ENCODE measurements around the gene TMPRSS6.

TMPRSS6 gene

DNA sequence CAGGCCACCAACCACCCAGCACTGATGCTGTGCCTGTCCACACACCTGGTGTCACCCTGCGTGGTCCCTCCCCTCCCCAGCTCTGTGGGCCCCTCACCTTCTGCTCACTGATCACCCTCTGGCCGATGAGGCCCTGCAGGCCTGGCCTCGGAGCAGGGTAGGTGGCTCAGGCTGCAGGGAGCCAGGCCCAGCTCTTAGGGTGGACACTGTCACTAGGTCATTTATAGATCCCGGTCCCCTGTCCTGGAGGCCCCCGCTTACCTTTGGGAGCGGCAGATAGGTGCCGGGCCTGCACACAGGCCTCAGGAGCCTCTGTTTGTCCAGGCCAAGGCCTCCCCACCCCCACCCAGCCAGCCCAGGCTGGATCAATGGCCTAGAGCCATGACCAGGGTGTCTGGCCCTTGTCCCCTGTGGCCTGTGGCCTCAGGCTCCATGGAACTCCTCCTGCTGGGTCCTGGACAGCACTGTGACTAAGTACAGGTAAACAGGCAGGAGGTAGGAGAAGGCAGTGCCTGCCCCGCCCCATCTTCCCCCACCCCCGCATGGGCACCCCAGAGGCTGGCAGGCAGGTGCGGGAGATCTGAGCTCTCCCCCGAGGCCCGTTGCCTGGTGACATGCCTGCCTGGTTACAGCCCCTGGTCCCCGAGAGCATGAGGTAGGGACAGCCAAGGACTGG is at the start of gene TMPRSS6:
Gene TMPRSS6, minus strand, starts transcription at position 472 of the 676 bp plus-strand sequence. CDS start 6,296 bp downstream, outside the sequence.
- DNase-seq (ENCODE audit: low spot score), result peak; percentile 46

GRCh38 chr22:37158963-37159290 is 49.4 kb upstream of the TMPRSS6 start:
- DNase-seq (ENCODE audit: low spot score), result no peak

DNA sequence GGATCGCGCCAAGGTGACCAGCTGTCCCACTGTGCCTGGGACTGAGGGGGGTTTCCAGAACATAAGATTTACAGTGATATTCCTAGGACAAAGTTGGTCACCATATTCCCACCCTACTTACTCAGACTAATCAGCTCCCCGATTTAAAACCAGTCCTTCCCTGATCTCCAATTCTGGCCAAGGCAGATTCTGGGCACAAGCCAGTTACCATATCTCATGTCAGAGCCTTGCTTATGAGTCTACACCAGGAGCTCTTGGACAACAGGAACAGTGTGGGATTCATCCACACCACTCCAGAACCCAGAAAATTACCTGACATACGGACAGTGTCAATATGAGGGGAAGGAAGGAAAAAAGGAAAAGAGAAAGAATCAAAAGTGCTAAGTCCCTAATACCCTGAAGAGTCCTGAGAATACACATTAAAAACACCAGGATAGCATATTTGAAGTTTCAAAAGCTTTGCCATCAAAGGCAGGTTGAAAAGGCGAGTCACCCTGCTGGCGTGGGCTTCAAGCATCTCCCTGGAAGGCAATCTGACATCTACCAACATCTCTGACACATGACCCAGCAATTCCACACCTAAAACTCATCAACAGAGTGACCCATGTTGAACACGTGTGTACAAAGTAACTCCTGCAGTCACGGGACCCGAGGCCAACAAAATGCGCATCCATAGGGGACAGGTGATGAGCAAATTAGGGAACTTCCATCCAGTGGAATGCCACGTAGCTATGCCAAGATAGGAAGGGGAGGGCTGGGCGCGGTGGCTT is 48.2 kb upstream of the TMPRSS6 start:
- no peak for DNase-seq (ENCODE audit: low spot score)

DNA sequence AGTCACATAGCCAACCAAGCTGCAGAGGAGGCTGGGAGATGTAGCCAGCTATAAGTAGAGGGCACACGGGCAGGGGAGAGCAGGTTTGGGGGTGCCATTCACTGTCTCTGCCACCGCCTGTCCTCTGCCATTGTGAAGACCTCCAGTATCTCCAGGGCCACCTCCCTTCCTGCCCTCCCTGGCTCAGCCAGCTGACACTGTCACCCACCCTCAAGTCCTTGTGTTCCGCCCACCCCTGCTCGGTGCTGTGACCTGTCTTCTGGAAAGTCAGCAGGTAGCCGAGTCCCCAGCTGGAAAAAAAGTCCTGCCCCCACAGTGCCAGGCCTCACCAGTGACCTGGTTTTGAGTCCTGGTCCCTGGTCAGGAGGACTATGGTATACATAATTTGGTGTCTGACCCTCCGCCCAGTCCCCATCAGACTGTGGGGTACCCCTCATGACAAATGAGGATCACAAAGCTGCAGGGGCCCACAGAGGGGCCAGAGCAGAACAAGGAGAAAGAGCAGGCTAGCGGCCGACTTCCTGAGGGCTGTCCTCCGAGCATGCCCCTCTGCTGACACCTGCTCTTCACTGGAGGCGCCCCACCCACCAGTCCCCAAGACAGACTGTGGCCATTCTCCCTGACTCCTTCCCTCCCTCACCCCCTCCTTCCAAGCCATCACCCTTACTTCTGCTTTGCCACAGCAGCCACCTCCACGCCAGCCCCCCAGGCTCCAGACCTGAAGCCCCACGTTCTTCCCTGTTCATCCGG is 47.3 kb upstream of the TMPRSS6 start:
- DNase-seq (ENCODE audit: low spot score), result no peak

DNA sequence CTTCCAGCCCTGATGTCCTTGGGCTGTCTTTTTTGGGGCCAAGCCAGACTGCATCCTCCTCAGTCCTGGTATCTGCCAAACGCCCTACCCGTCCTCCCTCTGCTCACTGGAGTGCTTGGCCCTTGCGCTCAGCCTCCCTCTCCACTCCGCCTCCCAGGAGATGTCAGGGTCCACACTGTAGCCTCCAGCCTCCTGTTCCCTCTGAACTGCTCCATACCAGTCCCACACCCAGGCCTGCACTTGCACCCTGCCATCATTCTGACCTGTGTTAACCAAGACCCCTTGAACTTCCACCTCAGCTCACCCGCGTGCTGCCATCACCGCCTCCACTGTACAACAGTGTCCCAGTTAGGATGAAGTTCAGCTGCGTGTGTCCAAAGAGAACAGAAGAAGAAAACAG is 46.5 kb upstream of the TMPRSS6 start:
- DNase-seq (ENCODE audit: low spot score), result no peak

DNA sequence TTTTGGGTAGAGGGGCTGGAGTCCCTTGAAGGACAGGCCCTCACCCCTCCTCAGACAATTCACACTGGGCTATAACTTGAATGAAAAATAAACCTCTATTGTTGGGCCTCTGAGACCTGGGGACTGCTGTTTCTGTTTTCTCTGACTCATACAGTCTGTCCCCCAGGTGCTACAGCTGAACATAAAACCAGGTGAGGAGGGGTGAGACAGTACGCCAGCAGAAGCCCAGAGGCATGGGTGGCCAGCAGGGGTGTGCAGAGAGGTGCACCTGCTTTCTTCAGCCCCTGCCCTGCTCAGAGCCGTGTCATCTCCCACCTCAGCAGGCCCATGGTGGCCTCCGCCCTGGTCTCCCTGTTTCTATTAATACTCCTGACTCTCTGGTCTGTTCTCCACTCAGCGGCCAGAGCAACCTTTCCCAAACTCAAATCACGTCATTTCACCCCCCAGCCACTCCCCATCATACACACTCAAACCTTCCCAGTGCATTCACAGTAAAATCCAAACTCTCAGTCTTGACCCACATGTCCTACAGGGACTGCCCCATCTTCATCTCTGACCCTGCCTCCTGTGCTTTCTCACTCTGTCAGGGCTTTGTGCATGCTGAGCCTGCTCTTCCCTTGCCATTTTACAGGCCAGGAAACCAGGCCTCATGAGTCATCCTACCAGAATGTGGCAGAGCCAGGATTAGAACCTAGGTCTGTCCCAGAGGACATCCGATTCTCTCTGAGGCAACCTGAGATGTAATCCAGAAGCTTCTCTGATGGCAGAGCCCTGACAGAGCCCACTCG is 45.6 kb upstream of the TMPRSS6 start:
- no peak for DNase-seq (ENCODE audit: low spot score)

DNA sequence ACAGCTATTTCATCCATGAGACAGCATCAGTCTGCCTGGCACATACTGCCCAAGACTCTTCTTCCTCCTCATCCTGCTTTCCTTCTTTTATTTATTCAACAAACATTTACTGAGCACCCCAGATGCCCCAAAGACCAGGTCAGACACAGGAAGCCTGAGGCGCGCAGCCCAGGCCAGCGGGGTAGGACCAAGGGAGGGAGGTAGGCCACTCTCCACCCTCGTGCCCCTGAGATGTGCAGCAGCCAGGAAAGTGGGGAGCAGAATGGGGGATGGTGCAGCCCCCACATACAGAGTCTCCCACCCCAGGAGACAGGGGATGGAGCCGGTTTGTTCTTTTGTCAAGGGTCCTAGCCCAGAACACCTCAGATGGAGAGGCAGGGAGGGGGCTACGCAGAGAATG is 44.4 kb upstream of the TMPRSS6 start:
- no peak for DNase-seq (ENCODE audit: low spot score)

DNA sequence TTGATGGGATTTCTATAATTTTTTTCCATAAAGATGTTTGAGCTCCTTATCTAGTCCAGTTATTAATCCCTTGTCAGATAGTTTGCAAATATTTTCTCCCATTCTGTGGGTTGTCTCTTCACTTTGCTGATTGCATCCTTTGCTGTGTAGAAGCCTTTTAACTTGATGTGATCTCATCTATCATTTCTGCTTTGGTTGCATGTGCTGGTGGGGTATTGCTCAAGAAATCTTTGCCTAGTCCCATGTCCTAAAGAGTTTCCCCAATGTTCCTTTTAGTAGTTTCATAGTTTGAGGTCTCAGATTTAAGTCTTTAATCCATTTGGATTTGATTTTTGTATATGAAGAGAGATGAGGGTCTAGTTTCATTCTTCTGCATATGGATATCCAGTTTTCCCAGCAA is 41.9 kb upstream of the TMPRSS6 start:
- DNase-seq (ENCODE audit: low spot score), result no peak

- DNase-seq (ENCODE audit: low spot score), result no peak
These were observed 41.2 kb upstream of the TMPRSS6 start for GRCh38 chr22:37150701-37151100.

DNA sequence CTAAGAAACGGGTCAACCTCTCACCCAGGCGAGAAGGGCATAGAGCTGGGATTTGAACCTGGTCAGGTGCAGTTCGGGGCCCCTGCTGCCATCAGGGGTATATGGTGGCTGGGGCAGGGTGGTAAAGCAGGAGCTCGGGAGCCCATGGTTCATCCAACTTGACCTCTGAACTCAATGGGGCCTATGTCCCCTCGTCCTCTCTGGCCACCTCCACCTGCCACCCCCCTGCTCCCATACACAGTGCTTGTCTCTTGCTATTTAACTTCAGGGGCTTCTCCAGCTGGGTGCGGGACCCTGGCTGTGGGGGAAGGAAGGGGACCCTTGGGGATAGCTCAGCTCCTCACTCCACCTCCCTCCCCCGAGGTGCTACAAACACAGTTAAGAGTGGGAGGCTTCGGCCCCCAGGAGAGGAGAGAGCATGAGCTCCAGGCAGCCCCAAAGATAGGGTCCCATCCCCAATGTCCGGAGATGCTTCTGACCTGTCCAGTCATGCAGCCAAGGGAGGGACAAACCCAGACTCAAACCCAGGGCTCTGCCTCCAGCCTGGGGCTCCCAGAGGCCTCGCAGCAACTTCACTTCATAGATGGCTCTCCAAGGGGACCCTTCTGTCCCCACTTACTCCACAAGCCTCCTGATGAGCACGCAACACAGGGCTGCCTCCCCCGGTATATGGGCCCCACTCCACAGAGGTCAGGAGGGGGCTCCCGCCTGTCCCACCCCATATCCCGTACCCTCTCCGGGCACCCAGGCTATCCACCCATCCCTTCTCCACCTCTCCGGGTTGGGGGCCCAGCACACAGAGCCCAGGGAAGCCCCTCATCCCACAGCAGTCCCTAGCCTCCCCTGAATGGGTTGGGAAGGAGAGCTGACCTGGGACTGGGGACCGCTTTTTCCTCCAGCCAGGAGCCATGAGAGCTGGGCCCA is 39.5 kb upstream of the TMPRSS6 start:
- no peak for DNase-seq (ENCODE audit: low spot score)

- DNase-seq (ENCODE audit: low spot score), result peak; percentile 35
These were observed 38.6 kb upstream of the TMPRSS6 start for GRCh38 chr22:37148031-37148651.

DNA sequence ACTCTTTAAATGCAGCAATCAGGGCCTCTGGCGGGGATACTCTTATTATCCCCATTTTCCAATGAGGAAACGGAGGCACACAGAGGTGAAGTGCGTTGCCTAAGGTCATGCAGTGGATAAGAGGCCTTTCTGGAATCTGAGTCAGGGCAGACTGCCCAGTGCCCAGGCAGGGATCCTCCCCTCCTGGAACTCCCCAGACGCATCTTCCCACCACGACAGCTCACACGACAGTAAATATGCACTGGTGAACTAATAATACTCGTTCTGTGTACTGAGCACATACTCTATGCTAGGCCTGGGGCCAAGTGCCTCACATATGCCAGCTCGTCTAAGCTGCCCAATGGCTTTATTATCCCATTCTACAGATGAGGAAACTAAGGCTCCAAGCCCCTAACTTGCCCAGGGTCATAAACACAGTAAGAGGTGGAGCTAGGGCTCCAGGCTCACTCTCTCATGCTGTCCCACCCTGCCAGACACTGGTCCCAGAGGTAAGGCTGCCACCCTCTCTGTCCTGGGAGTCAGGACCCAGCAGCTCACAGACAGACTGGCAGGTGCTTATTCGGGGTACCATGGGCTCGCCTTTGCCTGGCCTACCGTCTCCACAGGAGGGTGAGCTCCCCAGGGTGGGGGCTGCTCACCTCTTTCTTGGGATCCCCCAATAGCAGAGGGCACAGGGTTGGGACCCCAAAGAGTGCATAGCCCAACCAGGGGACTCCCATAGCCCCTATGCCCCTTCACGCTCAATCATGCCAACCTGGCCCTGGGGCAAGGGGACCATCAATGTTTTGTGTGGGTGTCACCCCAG is 37.9 kb upstream of the TMPRSS6 start:
- DNase-seq (ENCODE audit: low spot score), result no peak

DNA sequence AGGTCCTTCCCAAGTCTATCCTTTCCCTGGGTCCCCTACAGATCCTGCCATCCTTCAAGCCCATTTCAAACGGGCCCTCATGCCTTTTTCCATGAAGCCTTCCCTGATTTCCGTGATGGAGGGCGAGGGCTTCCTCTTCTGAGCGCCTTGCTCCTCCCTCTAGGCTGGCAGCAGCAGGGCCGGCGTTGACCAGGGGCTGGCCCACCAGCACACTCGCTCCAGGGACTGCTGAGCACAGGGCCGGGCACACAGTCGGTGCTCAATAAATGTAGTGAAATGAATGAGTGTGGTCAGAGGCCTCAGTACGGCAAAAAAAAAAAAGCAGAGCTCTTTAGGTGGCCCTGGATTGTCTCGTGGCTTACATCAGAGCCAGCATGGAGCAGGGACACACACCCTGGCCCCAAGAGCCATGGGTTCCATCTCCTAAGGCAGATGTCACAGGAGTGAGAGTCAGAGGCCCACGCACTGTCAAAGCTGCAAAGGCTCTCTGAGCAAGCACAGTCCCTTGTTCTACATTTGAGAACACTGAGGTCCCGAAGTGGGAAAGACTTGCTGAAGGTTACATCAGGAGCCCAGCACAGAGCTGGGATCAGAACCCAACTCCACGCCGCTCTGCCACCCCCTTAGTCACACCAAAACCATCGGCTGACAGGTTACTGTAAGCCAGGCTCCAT is 37.1 kb upstream of the TMPRSS6 start:
- DNase-seq (ENCODE audit: low spot score), result no peak

DNA sequence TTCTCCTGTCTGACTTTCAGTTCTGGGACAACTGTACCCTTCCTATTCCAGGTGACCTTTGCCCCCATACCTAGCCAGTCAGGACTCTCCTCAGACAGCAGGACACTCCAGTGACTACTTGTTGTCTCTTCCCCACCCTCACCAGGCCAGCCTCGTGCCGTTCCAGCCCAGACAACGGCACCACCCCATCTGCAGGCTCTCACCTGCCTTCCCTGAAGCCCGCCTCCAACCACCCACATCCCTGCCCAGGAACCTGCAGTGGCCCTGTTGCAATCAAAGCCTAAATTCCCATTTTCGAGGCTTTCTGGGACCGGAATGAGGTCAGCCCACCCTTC is 36.5 kb upstream of the TMPRSS6 start:
- no peak for DNase-seq (ENCODE audit: low spot score)

DNA sequence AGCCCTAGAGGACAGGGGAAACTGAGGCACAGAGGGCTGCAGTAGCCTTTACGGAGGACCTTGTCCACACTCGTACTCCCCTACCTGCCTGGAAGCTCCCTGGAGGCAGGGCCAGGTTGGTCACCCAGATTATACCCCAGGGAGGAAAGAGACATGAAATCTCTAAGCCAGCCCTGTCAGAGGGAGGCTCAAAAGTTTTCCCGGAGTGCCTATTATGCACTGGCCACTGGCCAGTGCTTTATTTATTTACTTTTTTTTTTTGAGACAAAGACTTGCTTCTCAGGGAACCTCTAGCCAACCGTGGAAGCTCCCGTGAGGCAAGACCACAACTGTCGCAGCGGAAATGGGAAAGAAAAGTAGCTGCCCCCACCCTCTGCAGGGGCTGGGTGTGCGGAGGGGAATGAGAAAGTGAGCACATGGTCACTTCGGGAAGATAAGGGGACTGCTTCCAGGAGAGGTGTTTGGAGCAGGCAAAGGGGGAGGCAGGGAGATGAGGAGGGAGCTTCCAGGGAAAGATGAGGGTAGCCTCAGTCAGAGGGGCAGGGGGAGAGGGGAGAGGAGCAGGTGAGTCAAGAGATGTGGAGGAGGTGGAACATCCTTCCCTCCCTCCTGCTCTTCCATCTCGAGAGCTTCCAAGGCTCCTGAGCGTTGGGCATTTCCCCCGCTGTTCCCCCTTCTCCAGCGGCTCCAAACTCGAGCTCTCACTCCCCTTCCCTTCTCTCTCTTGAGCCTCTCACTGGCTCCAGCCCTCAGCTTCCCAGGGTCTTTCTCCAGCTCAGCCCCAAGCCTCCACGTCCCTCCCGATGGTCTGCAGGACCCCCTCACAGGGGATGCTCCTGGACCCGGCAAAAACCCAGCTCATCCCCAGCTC is 35.9 kb upstream of the TMPRSS6 start:
- no peak for DNase-seq (ENCODE audit: low spot score)

GRCh38 chr22:37144180-37144554 is 34.7 kb upstream of the TMPRSS6 start:
- no peak for DNase-seq (ENCODE audit: low spot score)

DNA sequence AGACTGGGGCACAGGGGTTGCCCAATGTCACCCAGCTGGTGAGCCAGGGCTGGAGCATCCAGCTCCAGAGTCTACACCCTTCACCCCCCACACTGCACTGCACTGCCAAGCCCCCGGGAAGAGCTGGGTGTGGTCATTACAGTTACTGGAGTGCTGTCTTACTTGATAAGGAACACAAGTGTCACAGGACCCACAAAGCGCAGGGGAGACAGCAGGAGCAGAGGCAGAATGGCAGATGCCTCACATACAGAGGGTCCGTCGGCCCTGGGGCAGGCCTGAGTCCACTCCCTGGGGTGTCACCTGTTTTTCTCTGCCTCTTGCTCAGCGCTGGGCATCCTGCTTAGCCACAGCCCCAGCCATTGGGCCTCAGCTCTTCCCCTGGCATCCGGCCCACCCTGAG is 32.5 kb upstream of the TMPRSS6 start:
- DNase-seq (ENCODE audit: low spot score), result no peak

DNA sequence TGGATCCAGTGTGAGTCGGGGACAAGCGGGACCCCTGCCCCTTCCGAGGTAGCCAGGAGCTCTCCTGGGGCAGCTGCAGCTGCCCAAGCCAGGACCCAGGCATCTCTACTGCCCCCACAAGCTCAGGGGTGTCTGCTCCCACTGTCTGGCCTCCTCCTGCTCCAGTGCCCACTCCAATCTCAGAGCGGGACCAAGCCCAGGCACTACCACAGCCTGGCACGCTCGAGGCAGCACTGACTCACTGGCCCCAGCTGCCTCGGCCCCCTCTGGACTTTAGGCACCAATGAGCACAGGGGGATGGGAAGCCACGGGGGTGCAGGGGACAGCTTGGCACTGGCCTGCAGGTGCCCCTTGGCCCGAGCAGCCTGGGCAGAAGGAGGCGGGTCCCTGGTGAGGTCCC is 32.0 kb upstream of the TMPRSS6 start:
- no peak for DNase-seq (ENCODE audit: low spot score)
